Kidney (tissue), 14 donors: ENCODE data around the gene UROS. TPM values are rescaled to one million over a fixed set of nuclear protein-coding genes. Genes with fewer than 3 reads are reported as not detected.

ENCODE experiments used
- DNase-seq, 5 donors: peaks; one replicate each; pipeline ENCODE4 v3.0.0-alpha.2; 2013 to 2020
- FAIRE-seq: peaks from 2 replicates; lab custom pipeline; 2012; peaks lifted over from hg19 to GRCh38; lab: Jason Lieb, UNC
- H3K27ac ChIP-seq, 2 donors: one replicate each; pipeline ENCODE4 v1.7.0; 2013; ENCODE audit warnings: low read depth in 2 of 2, low read length in 2 of 2, inconsistent platforms in 1 of 2
- H3K27me3 ChIP-seq: one replicate; pipeline ENCODE4 v1.7.1; 2013; ENCODE audit warnings: low read length, inconsistent platforms; ENCODE audit not compliant: control insufficient read depth, insufficient read depth
- H3K36me3 ChIP-seq, 3 donors: one replicate each; pipeline versions ENCODE4 v1.7.0 to v1.7.1; 2013; ENCODE audit warnings: low read length in 3 of 3, control low read depth in 1 of 3, inconsistent platforms in 1 of 3; ENCODE audit not compliant: insufficient read depth in 3 of 3, control insufficient read depth in 2 of 3
- H3K4me1 ChIP-seq, 3 donors: one replicate each; pipeline versions ENCODE4 v1.7.0 to v1.7.1; 2013; ENCODE audit warnings: low read length in 3 of 3, inconsistent platforms in 1 of 3, low read depth in 1 of 3; ENCODE audit not compliant: control insufficient read depth in 2 of 3, insufficient read depth in 2 of 3
- H3K4me3 ChIP-seq, 3 donors: one replicate each; pipeline versions ENCODE4 v1.7.0 to v1.8.1; 2013; ENCODE audit warnings: low read length in 3 of 3, control low read depth in 1 of 3, inconsistent platforms in 1 of 3
- H3K9ac ChIP-seq, 3 donors: one replicate each; pipeline versions ENCODE4 v1.7.0 to v1.7.1; 2013; ENCODE audit warnings: low read length in 3 of 3, control low read depth in 1 of 3, inconsistent platforms in 1 of 3
- H3K9me3 ChIP-seq, 3 donors: one replicate each; pipeline versions ENCODE4 v1.7.0 to v1.7.1; 2013; ENCODE audit warnings: low read length in 3 of 3, control low read depth in 1 of 3, inconsistent platforms in 1 of 3; ENCODE audit not compliant: control insufficient read depth in 2 of 3, insufficient read depth in 1 of 3
- intact Hi-C: fragments of 100-400 bp; cut with DNase I; formaldehyde crosslinking; loops from one replicate; pipeline ENCODE4 v1.11.1; 2022
- polyA plus RNA-seq: library from polyadenylated mRNA; stranded (reverse); fragments of 350-450 nt; fragmentation: Illumina TruSeq; extraction: RNeasy Lipid Tissue Mini Kit (QIAGEN cat#74804); gene quantifications from one replicate; pipeline ENCODE4 v1.2.3, GENCODE V29; 2014; ENCODE audit warnings: low read depth, low replicate concordance; ENCODE audit not compliant: insufficient read depth
- total RNA-seq: library from RNA; stranded (reverse); fragmentation: NEBNext Ultra II Directional; extraction: Animal tissue kit (Norgen Biotek cat#: 25700); gene quantifications from one replicate; pipeline ENCODE4 v1.2.1, GENCODE V29; 2021
- TF ChIP-seq, protein P1 (sequence below): IDR thresholded peaks from 3 replicates; pipeline ENCODE4 v1.5.1; 2012; ENCODE audit warnings: mild to moderate bottlenecking, moderate library complexity, borderline replicate concordance; ENCODE audit not compliant: insufficient read depth; ENCODE audit errors: extremely low read depth
- donor health status: control.
- donor health status: control.
- donor health status: control.
- donor health status: control.
- donor health status: control.
- donor health status: DM: yes; HTN: yes; CAD: no.
- donor health status: Normal renal cell carcinoma (clear cell type).

The UROS gene
- total and polyA plus RNA-seq, 2 donors from 2014 or later = 42.1 to 81.7 TPM

GRCh38 chr10:125775491-125776106 is 47.5 kb downstream of the UROS start, which contains the start of gene MMP21:
Gene MMP21, minus strand, starts transcription at chr10:125775821. Its CDS starts 0 bp downstream, at chr10:125775821.
- H3K9ac ChIP-seq = no peak within 1 kb of the TSS
- H3K27ac ChIP-seq = no peak within 1 kb of the TSS
- intact Hi-C loops = no loop called here
- no peak for DNase-seq
- H3K9me3 ChIP-seq = peaks cover 0 to 7% (median 0%) of the 10 kb centered on the region in 3 donors
- H3K36me3 ChIP-seq = no peaks in the 10 kb centered on the region
- no peak within 1 kb of the TSS for H3K4me3 ChIP-seq
- FAIRE-seq = no peak
- peaks cover 0 to 5% (median 3%) of the 10 kb centered on the region in 3 donors for H3K4me1 ChIP-seq
- TF ChIP-seq, protein P1, sequence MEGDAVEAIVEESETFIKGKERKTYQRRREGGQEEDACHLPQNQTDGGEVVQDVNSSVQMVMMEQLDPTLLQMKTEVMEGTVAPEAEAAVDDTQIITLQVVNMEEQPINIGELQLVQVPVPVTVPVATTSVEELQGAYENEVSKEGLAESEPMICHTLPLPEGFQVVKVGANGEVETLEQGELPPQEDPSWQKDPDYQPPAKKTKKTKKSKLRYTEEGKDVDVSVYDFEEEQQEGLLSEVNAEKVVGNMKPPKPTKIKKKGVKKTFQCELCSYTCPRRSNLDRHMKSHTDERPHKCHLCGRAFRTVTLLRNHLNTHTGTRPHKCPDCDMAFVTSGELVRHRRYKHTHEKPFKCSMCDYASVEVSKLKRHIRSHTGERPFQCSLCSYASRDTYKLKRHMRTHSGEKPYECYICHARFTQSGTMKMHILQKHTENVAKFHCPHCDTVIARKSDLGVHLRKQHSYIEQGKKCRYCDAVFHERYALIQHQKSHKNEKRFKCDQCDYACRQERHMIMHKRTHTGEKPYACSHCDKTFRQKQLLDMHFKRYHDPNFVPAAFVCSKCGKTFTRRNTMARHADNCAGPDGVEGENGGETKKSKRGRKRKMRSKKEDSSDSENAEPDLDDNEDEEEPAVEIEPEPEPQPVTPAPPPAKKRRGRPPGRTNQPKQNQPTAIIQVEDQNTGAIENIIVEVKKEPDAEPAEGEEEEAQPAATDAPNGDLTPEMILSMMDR = no peak
- no peaks in the 10 kb centered on the region for H3K27me3 ChIP-seq

- H3K4me1 ChIP-seq = peaks cover 0 to 2% (median 2%) of the 10 kb centered on the region in 3 donors
- H3K9ac ChIP-seq = no peak overlapping the region
- DNase-seq (no peak), FAIRE-seq (no peak)
- no peaks in the 10 kb centered on the region for H3K27me3 ChIP-seq
- no peak overlapping the region for H3K27ac ChIP-seq
- no peak overlapping the region for H3K4me3 ChIP-seq
- intact Hi-C loops = no loop called here
- no peaks in the 10 kb centered on the region for H3K9me3 ChIP-seq
- TF ChIP-seq, protein P1 = no peak
- no peaks in the 10 kb centered on the region for H3K36me3 ChIP-seq
Measured at GRCh38 chr10:125774581-125775191, 48.4 kb downstream of the UROS start.

DNA sequence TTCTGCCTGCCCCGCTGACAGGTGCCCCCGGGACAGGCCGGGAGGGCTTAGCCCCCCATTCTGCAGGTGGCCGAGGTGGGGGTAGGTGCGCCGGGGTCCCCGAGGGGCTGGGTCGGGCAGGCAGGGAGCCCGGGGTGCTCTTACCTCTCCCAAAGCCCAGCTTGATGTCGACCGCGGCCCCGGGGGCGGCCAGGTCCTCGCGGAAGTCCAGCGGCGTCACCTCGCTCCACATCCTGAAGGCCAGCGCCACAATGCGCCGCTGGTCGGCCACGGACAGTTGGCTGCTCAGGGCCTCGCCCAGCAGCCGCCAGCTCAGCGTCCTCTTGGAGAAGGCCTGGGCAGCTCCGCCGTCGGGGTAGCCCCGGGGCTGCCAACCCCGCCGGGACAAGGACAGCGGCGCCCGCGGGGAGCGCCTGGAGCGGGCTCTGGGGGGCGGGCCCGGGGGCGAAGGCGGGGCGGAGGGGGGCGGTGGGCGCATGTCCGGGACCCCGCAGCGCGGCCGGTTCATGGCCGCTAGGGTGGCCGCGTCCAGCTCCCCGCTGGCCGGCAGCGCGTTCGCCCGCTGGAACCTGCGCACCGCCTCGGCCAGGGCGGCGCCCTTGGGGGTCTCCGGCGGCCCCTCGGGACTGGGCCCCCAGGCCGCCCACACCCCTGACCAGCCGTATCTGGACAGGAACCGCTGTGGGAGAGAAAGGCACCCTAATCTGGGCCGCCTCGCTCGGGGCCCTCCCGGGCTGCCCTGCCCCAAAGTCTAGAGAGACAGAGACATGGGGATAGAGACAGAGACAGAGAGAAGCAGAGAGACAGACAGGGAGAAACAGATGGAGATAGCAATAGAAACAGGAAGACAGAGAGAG is 49.1 kb downstream of the UROS start:
- no peak overlapping the region for H3K27ac ChIP-seq
- H3K4me1 ChIP-seq = no peaks in the 10 kb centered on the region
- no peak overlapping the region for H3K4me3 ChIP-seq
- DNase-seq = no peak
- intact Hi-C loops = no loop called here
- no peaks in the 10 kb centered on the region for H3K9me3 ChIP-seq
- no peaks in the 10 kb centered on the region for H3K36me3 ChIP-seq
- no peak overlapping the region for H3K9ac ChIP-seq
- H3K27me3 ChIP-seq = no peaks in the 10 kb centered on the region
- FAIRE-seq = no peak
- TF ChIP-seq, protein P1 = no peak
